ENCODE measurements around the gene HPS4.

HPS4 gene

DNA sequence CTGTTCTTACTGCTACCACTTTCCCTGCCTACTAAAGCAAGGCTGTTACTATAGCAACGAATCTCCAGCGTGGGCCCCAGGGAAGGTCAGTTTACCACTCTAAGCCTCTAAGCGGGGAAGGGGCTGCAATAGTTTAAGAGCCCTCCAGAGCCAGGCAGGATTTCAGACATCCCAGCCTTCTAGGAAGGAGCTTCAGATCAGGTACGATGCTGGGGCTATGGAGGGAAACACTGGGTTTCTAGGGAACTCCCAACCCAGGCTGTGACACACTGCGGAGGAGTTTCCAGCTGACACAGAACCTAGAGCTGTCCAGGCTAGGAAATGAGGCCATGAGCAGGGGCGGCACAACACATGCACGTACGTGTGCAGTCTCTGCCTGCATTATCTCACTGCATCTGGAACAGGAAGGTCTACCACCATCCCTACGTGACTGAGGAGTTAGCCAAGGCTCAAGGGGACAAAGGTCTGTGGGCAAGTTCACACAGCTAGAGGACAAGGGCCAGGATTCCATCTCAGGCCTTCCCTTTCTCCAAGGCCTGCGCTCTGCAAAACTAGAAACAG lies 20.4 kb downstream of the HPS4 start:
- DNase-seq: no peak

DNA sequence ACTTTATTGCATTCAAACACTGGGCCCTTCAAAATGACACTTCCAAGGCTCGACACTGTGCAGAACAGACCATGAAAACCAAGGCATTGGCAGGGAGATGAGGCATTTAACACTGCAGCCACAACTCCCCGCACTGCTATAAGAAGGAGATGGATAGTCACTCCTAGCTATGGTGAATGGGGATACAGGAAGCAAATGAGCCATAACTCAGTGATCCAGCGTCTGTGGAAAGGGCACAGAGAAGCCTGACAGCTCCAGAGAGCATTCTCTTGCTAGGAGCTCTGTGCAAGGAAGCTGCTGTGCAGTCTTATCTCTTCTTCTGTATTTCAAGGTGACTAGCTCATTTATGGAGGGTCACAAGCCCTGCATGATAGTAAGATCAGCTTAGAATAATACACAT lies 20.9 kb downstream of the HPS4 start:
- no peak for DNase-seq

DNA sequence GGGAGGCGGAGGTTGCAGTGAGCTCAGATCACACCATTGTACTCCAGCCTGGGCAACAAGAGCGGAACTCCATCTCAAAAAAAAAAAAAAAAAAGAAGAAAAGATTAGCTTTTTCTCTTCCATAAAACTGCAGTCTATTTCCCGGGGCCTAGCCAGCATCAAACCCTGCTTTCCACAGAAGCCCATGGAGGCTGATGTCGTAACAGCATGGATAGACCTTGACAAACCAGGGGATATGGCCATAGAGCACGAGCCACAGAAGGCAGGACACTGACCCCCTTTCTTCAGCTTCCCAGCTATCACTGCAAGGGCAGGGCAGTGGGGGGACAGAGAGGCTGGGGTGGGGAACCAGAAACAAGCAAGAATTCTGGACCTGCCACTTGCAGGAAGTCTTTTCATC lies 21.5 kb downstream of the HPS4 start:
- DNase-seq: no peak

DNA sequence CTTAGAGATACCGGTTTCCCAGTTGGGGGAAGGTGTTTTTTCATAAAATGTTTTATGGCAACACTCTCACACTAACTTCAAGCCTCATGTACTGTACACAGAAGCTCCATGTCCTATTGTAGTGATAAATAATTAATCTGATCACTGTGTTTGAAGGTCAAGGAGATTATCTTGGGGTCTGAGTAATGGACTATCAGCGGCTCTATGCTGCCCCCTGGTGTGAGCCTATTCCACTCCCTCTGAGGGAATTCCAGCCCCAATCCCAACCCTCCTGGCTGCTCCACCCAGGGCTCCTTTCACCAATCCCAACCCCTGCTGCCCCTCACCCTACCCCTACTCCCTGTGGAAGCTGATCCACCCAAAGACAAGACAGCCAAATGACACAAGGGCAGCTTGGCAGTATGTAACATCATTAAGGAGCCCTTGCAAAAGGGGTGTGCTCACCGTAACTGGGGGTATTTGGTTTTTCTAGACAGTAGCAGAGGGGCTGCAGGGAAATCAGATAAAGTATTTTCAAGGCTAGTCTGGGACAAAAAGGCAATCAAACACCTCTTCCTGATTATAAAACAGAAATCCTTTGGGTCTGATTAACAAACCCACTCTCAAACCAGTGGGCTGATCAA lies 22.3 kb downstream of the HPS4 start:
- DNase-seq: no peak

DNA sequence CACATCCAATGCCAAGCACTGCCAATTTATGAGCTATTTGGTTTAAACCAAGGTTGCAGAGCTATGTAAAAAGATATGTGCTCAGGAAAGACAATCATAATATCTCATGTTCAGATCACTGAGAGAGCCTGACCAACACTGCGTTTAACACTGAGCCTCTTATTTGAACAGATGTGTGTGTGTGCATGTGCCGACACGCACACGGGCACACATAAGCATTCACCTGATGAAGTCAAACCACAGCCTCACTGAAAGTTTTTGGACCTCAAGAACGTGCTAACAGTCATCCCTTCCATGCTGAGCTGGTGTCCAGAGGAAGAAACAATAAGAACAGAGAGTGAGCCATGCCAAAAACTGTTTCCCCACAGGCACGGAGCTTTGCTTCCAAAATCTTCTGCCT lies 23.4 kb downstream of the HPS4 start:
- DNase-seq: no peak

DNA sequence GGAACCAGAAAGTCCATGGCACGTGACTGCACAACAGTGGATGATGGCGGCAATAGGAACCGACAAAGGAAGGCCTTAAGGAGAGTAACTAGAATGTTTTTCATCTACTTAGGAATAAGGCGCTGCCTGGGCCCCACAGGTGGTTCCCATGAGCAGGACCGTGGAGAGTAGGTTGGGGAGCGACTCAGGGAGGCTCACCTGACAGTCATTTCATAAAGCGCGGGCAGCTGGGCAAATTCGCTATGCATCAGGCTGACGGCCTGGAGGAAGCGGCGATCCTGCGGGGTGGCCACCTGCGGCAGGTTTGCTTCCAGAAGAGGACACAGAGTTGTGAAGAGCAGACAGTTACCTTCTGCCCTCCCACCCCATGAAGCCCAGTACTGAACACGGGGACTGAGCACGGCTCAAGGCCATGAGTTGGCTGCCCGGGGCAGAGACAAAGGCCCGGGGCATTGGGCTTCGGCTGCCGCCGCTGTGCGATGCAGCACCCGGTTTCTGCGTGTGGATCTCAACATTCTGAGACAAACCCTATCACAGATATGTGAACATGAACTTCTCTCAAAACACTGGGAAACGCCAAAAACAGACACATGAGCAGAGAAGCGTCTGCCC lies 25.8 kb downstream of the HPS4 start:
- DNase-seq: no peak

DNA sequence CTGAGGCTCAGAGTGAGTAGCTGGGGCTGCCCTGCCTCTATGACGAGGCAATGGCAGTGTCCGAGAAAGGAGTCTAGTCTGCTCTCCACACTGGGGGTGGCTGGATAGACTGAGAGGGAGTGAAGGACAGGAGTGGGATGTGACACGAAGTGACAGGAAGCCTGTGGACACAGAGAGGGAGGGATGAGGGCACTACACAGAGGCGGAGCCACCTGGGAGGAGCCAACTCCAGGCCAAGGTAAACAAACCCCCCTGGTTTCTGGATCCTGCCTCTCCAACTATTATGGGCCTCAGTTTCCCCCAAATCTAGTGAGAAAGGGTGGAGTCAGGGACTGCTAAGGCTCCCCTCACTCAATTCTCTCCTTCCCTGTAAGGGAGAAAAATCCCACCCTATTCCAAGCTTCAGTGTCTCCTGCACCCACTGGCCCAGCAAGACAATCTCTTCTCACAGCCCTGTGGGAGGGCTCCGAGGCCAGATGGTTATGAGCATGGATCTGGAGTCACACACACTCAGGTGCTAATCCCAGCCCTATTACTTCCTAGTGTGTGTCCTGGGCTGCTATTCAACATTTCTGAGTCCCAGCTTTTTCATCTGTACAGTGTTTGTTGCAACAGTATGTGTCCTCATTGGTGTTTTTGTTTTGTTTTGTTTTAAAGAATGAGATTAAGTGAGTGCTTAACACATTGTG lies 29.6 kb downstream of the HPS4 start:
- DNase-seq: no peak

DNA sequence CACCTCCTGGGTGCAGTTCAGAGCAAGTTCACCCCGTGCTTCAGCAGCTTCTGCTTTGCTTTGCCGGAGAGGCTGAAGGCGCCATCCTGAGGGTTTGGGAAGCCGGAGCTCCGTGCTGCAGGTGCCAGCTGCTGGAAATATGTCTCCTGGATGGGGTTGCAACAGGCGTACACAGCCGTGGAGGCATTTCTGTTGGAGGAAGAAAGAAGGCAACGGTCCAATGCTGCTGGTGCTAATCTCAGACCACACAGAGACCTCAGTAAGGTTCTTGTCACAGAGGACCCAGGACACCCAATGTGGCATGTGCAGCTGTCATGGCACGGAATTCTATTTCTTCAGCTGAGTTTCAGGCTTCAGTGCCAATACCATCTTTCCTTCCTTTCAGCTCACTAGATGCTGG lies 30.4 kb downstream of the HPS4 start:
- DNase-seq: no peak

DNA sequence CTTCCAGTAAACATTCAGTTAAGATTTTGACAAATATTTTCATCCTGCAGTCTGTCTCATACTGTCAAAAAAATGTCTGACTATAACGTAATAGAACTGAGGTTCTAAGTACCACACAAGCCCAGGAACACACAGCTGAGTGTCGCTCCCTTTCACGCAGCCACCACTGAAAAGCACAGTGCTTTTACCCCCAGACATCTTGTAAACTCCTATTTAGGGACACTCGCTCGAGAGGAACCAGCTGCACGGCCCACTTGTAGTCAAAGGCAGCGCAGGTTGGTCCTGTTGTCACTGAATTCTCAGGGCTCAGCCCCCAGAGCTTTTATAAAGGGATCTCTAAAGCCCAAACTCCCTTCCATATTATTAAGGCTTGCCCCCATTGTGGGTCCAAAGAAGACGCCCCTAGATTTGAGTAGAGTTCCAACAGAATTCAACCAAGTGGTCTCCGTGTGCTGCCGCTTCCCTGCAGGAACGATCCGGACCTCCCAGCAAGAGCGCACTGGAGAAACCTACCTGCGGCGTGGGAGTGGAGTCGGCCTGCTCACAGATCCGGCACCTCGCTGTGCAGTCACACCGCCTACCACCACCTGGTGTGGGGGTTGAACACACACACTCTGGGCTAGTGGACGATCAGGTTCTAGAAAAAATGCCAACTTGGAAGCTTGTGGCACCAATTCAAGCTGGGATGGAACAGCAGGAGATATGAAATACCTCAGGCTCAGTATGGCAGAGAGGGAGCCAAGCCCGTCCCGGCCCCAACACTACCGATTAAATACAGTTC lies 31.2 kb downstream of the HPS4 start:
- DNase-seq: no peak

DNA sequence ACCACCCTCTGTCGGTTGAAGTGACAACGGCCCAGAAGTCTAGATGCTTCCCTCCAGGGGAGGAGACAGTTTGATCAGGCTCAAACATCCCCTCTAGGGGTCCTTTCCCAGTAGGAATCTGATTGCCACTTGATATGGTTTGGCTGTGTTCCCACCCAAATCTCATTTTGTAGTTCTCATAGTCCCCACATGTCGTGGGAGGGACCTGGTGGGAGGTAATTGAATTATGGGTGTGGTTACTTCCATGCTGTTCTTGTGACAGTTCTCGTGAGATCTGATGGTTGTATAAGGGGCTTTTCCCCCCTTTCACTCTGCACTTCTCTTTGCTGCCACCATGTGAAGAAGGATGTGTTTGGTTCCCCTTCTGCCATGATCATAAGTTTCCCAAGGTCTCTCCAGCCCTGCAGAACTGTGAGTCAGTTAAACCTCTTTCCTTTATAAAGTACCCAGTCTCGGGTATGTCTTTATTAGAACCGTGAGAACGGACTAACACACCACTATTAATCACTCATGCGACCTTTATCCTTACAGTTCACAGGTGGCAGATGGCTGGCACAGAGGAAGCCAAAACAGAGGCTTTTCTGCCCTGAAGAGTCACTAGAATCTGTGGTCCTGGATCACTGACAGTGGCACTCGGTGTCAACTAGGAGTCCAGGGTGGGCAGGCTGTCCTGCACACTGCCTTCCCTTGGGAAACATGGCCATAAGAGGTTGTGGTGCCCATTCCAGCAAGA lies 33.0 kb downstream of the HPS4 start:
- no peak for DNase-seq

DNA sequence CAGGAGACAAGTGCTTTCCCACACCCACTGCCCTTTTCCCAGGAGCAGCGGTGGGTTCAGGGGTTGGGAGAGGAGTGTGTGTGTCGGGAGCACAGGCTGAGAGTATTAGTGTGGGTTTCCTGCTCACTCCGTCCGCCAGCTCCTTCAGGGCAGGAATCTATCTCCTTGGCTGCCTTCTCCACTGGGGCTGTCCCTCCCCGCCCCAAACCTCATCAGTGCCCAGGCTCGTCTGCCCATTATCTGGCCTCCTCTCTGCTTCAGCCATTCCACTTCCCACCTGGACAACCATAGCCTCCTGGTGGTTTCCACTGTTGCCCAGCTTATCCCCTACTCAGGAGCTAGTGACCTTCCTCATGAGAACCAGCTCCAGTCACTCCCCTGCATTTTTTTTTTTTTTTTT lies 34.6 kb downstream of the HPS4 start:
- no peak for DNase-seq

DNA sequence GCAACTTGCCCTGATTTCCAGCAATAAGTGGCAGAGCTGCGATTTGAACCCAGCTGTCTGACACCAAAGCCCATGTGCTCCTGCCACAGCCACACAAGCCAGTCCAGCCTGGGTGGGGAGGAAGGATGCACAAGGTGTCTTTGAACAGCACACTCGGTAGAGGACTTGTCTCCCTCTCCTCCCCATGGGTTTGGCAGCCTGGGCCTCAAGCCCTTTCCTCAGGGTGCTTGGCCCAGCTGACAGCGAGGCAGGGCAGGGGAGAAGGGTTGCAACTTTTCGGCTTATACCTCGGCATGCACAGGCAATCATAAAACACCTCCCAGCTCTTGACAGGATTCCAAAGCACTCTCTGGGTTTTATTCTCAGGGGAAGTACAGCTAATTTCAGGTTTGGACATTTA lies 35.2 kb downstream of the HPS4 start:
- DNase-seq: no peak

DNA sequence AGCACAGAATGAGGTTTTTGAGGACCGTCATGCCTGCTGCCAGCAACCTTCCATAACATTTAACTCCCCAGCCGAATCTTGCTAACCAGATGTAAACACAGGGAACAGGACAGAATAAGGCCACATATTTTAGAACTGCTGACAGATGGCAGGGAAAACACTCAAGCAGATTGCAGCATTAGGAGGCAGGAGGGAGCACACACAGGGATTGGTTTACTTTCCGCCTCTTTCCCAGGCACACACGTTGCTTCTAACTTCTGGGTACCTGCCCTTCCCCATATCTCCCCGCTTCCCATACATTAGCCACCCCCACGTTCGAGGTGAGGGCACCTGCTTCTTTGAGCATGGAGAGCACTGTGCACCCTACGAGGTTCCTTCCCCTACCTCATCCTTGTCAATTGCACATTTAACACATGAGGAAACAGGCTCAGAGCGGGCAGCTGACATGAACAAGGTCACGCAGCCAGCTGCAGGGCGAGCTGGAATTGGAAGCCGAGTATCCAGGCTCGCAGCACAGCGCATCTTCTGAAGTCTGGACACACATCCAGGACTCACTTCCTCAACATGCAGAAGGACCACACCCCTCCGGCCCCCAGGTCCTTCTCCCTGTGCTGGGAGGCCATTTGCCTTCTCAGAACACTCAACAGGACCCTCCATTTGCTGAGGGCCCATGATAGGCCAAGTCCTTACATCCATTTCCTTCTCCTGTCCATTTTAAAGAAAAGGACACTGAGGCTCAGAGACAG lies 35.8 kb downstream of the HPS4 start:
- DNase-seq: no peak

DNA sequence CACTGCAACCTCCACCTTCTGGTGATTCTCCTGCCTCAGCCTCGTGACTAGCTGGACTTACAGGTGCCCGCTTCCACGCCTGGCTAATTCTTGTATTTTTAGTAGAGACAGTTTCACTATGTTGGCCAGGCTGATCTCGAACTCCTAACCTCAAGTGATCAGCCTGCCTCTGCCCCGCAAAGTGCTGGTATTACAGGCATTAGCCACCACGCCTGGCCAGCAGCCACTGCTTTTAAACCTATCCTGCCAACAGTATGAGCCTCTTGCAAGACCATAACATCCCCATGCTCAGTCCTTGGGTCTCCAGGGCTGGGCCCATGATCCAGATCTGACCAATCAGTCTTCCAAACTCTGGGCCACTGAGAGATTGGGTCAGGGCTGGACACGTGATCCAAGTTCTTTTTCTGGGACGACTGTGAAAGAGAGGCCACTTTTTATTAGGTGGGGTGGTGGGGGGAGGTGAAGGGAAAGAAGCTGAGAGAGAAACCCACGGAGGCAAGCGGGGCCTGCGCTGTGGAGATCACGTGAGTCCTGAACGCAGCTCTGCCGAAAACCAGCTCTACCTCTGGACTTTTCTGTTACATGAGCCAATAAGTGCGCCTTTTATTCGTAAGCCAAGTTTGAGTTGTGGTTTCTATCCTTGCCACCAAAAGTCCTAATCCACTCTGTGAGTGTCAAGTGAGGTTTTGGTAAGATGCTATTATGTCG lies 36.6 kb downstream of the HPS4 start:
- DNase-seq: no peak

DNA sequence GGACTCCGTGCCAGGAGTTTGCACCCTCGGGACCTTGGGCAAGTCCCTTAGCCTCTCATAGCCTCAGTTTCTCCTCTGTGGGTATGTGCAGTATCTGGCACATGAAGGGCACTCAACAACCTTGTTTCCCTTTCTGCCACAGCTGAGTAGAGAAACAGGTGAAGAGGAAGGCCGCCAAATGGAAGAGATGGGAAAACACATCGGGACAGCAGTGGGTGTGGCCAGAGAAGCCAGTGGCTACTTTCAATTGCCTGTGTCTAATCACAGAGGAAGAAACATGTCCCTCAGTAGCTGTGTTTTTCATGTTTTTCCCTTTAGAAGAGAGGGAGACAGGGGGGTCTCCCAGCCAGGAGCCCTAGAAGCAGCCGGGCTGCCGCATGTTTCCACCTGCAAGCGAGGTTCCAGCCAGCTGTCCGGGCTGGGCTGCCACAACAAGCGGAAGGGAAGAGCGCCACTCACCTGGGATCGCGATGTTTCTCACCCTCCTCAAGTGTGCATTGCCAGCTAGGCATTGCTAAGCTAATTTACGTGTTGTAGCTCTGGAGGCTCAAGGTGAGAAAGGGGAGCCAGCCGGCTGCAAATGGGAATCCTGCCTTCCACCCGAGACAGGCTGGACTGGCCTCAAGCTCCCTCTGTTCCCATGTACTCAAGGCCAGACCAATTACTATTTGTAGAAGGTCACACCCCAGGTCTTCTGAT lies 37.9 kb downstream of the HPS4 start:
- no peak for DNase-seq

DNA sequence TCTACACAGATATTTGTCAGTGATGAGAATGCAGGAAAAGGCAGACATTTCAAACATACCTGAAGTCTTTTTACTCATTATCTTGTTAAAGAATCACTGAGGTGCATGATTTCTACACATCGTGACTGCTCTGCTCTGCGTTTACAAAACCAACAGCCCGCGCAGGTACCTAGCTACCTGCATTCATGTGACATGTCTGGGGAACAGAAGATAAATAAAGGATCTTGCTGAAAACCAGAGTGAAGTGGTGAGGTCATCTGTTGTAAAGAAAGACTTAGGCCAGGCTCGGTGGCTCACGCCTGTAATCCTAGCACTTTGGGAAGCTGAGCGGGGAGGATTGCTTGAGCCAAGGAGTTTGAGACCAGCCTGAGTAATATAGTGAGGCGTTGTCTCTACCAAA lies 38.8 kb downstream of the HPS4 start:
- DNase-seq: no peak

DNA sequence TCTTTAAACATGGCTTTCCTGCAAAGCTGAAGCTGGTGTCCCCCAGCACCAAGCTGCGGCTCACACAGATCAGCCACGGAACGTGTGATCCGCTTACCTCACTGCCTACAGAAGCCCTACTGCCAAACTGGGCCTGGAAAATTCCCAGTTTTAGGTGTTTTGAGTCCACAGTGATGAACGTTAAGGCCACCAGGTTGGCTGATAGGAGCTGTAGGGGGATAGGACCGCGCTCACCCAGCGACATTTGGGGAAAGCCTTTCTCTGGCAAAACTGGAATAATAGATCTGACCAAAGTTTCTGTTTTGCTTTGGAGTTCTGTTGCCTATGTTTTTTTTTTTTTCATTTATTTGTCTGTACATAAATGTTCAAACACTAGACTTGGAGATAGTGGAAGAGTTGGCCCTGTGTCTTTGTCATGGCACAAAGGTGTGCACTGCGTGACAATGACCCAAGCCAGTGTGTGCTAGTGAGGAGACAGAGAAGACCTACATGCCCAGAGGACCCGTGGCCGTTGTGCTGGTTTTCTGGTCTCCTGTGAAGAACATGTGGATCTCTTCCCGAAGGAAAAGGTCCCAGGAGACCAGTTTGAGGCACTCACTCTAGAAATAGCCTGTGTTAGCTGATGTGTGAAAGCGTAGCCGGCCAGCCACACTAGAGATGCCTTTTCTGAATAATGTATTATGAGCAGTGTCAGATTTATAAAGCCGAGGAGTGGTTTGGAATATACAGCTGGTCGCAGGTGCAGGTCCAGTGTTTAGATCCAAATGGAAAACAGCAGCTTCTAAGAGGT lies 39.5 kb downstream of the HPS4 start:
- DNase-seq: no peak

DNA sequence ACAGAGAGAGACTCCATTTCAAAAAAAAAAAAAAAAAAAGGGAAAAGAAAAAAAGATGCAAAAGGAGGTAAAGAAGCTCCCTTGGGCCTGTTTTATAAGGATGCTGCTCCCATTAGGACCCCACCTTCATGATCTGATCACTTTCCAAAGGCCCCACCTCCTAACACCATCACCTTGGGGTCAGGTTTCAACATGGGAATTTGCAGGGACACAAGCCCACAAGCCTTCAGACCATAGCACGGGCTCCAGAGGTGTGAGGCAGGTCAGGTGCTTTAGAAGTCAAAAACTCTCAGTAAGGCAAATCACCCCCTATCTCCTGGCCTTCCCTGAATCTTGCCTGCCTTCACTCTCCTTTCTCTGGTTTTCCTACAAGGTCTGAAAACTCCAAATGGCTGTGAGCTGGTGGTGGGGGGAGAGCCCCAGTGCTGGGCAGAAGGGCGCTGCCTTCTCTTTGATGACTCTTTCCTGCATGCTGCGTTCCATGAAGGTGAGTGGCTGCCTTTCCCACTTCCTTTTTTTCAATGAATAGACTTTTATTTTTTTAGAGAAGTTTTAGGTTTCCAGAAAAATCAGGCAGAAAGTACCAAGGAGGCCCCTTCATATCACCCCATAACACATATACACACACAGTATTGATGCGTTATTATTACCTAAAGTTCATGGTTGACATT lies 41.4 kb downstream of the HPS4 start:
- DNase-seq: no peak

DNA sequence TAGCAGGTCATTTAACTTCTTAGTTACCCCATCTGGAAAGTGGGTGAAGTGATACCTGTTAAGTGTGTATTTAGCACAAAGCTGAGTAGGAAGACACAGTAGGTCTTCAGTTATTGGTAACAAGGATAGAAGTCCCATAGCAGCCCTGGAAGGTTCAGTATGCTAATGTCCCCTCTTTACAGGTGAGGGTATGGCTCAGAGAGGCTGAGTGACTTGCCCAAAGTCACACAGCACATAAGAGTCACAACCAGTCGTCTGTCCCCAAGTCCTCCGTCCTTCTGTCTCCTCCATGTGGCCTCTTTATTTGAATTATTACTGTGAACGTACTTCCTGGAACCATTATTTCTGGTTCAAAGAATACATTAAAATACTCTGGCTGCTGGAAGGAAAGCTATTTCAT lies 44.0 kb downstream of the HPS4 start:
- DNase-seq: no peak

Measured in amniotic stem cell (primary cell).